ENCODE data around the gene ZCCHC2. TPM values are rescaled to one million over a fixed set of nuclear protein-coding genes. Genes with fewer than 3 reads are reported as not detected.

The ZCCHC2 gene
- total RNA-seq, 1 experiment from 2014 or later, result 12.4 TPM

- H3K4me3 Mint-ChIP-seq, result no peak overlapping the region
- no peak overlapping the region for H4K8ac ChIP-seq (replicated peaks; ENCODE audit: insufficient read length, low read depth, low read length)
- no peak overlapping the region for H3K27ac Mint-ChIP-seq
Observed at GRCh38 chr18:62519684-62520083, 3.1 kb upstream of the ZCCHC2 start.

More at GRCh38 chr18:62519684-62520083, 3.1 kb upstream of the ZCCHC2 start:
- Histone ChIP-seq H4K91ac (ENCODE audit: insufficient read length, low read depth, low read length) (no peak overlapping the region), H2AK5ac (ENCODE audit: insufficient read length, low read length) (no peak overlapping the region), H3K18ac (ENCODE audit: insufficient read length, low read depth, low read length) (no peak overlapping the region), H3K23me2 (ENCODE audit: insufficient read length, low read depth, low read length, poor library complexity, severe bottlenecking) (peaks cover 8% of the 10 kb centered on the region), H3K27ac (ENCODE audit: insufficient read length, low read depth, low read length) (no peak overlapping the region), H3K4me1 (ENCODE audit: insufficient read depth, low read length) (no peaks in the 10 kb centered on the region), H3K23ac (ENCODE audit: insufficient read length, low read depth, low read length) (no peak overlapping the region), H2BK120ac (ENCODE audit: low read depth, low read length, poor library complexity, severe bottlenecking) (no peak overlapping the region), H2BK5ac (ENCODE audit: insufficient read length, low read length) (no peak overlapping the region), H3K4ac (ENCODE audit: low read depth, low read length) (no peak overlapping the region), H2BK20ac (ENCODE audit: low read depth, low read length, poor library complexity, severe bottlenecking) (no peak overlapping the region), H2BK12ac (ENCODE audit: insufficient read length, low read depth, low read length) (no peak overlapping the region), H2BK15ac (ENCODE audit: low read depth, low read length) (no peak overlapping the region), H3K4me2 (ENCODE audit: insufficient read depth, insufficient read length, low read length) (no peak overlapping the region), H2AFZ (ENCODE audit: low read length) (no peak overlapping the region), H3T11ph (ENCODE audit: low read length) (no peak overlapping the region), H3K9ac (ENCODE audit: extremely low read depth, insufficient read length, low read length) (no peak overlapping the region), H4K20me1 (ENCODE audit: control insufficient read depth, insufficient read depth, insufficient read length) (no peaks in the 10 kb centered on the region), H3K79me1 (ENCODE audit: insufficient read depth, low read depth, low read length, poor library complexity, severe bottlenecking) (no peaks in the 10 kb centered on the region), H3K56ac (ENCODE audit: insufficient read length, low read depth, low read length) (no peak overlapping the region), H3K9me3 (ENCODE audit: control insufficient read depth, low read depth, low read length) (no peaks in the 10 kb centered on the region), H3K79me2 (ENCODE audit: insufficient read depth, low read length) (no peaks in the 10 kb centered on the region), H3K14ac (ENCODE audit: insufficient read depth, low read length) (no peak overlapping the region), H3K27me3 (ENCODE audit: insufficient read depth, low read length) (peaks cover 3% of the 10 kb centered on the region; the same call in 1 of the 2 replicates), H4K5ac (ENCODE audit: insufficient read length, low read depth, low read length) (no peak overlapping the region)
- Mint-ChIP-seq H3K27me3 (ENCODE audit: low read depth) (peaks cover 24% of the 10 kb centered on the region), H3K4me1 (peaks cover 9 to 10% of the 10 kb centered on the region in 2 experiments; a peak in 3 of 4 replicates), H3K36me3 (ENCODE audit: insufficient read depth in 1 of 3, low read depth in 3 of 3) (no peaks in the 10 kb centered on the region; a peak in 1 of 7 replicates), H3K9me3 (peaks cover 0 to 2% of the 10 kb centered on the region in 2 experiments; a peak in 2 of 5 replicates)
- no CpG with 5 or more reads among the region's 1 CpG for WGBS (ENCODE audit: extremely low coverage, insufficient read length, low lambda C conversion rate)
- DNase-seq, result no peak
- TF ChIP-seq, protein P1, sequence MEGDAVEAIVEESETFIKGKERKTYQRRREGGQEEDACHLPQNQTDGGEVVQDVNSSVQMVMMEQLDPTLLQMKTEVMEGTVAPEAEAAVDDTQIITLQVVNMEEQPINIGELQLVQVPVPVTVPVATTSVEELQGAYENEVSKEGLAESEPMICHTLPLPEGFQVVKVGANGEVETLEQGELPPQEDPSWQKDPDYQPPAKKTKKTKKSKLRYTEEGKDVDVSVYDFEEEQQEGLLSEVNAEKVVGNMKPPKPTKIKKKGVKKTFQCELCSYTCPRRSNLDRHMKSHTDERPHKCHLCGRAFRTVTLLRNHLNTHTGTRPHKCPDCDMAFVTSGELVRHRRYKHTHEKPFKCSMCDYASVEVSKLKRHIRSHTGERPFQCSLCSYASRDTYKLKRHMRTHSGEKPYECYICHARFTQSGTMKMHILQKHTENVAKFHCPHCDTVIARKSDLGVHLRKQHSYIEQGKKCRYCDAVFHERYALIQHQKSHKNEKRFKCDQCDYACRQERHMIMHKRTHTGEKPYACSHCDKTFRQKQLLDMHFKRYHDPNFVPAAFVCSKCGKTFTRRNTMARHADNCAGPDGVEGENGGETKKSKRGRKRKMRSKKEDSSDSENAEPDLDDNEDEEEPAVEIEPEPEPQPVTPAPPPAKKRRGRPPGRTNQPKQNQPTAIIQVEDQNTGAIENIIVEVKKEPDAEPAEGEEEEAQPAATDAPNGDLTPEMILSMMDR (conservative IDR thresholded peaks at IDR 0.05), result no peak

All from H9 (cell line).